Brain pericyte (primary cell): ENCODE measurements around the gene KDM1B.
"Not testable (repeated sequence)": the region's sequence is repeated elsewhere in the genome, so short reads cannot be mapped to it uniquely, and the experiment has no call there.

Experiments
- DNase-seq: peaks from one replicate; pipeline ENCODE4 v3.0.0-alpha.2; 2012; ENCODE audit warnings: low read depth, low spot score

KDM1B gene

DNA sequence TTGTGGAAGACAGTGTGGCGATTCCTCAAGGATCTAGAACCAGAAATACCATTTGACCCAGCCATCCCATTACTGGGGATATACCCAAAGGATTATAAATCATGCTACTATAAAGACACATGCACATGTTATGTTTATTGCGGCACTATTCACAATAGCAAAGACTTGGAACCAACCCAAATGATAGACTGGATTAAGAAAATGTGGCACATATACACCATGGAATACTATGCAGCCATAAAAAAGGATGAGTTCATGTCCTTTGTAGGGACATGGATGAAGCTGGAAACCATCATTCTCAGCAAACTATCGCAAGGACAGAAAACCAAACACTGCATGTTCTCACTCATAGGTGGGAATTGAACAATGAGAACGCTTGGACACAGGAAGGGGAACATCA is 78.5 kb downstream of the KDM1B start:
- DNase-seq = not testable (repeated sequence)

- no peak for DNase-seq
These were observed 79.3 kb downstream of the KDM1B start for GRCh38 chr6:18234564-18234963.

GRCh38 chr6:18235524-18235923 is 80.3 kb downstream of the KDM1B start:
- DNase-seq = no peak

DNA sequence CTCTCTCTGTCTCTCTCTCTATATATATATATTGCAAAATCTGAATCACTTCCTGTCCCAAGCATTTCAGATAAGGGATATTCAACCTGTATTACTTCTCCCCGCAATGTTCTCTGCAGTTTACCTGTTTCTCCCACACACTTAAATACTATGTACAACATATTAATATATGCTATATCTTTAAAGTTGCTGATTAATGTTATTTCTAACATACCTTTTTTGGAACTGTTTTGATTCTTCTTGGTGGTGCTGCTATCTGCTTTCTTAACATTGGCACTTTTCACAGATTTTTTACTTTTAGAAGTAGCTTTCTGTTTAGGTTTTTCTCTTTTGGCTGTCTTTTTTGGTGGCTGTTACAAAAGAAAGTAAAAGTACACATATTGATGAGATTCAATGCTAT is 81.9 kb downstream of the KDM1B start:
- no peak for DNase-seq

GRCh38 chr6:18240230-18240629 is 85.0 kb downstream of the KDM1B start:
- no peak for DNase-seq

- DNase-seq = no peak
These were observed 86.2 kb downstream of the KDM1B start for GRCh38 chr6:18241208-18242038.

GRCh38 chr6:18242062-18242851 is 87.0 kb downstream of the KDM1B start:
- no peak for DNase-seq

DNA sequence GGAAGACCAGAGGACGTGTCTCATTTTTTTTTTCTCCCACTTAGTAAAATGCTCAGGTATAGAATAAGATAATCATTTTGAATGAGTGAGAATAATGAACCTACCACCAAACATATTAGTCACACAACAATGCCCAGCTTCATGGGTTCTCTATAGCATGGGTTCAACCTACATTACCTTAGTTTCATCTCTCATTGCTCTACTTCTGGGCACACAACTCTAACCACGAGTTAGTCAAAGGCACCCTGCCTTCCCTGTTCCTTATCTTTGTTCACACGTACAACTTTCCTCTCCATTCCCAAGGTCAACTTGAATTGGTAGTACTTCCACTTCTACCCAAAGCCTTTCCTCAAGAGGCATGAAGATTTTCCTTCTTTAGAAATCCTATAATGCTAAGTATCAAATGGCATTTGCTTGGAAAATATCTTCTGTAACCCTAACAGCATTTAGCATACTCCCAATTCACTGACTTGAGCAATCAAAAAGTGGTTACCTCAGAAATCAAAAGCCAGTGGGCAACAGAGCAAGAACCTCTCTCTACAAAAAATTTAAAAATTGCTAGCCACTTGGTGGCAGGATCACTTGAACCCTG is 88.2 kb downstream of the KDM1B start:
- no peak for DNase-seq

- DNase-seq = no peak
These were observed 89.0 kb downstream of the KDM1B start for GRCh38 chr6:18244251-18244650.

GRCh38 chr6:18245079-18245478 is 89.9 kb downstream of the KDM1B start:
- DNase-seq = no peak

- no peak for DNase-seq
These were observed 90.4 kb downstream of the KDM1B start for GRCh38 chr6:18245642-18246041.

- DNase-seq = no peak
These were observed 91.0 kb downstream of the KDM1B start for GRCh38 chr6:18246205-18246604.

- DNase-seq = no peak
These were observed 91.8 kb downstream of the KDM1B start for GRCh38 chr6:18247002-18247401.

DNA sequence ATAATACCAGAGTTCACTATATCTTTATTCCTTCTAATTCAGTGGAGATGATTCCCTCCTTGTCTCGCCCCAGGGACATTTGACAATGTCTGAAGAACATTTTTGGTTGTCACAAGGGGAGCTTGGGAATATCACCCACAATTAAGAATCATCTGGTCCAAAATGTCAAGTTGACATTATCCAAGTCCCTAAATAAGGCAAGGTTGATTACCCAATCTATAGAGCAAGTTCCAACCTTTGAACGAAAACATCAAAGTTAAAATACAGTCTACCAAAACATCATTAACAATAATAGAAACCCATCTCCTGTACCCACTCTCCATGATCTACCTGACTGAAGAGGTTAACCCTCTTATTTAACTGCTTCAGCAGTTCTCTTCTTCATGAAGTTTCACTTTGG is 93.5 kb downstream of the KDM1B start:
- no peak for DNase-seq

DNA sequence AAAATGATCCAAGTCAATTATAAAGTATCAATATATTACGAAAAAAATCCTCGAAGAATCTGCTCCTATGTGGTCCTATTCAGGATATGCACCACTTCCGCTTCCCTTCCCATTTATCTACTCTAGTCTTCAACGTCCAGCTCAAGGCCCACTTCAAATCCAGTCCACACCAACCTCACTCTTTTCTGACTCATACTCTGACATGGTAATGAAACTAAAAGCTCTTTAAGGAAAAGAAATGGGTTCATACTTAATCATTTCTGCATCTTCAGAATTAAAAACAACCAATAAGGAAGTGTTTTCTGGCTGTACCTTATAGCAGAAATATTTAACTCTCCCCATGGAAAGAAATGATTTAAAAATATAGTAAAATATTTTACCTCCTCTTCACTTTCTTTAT is 94.0 kb downstream of the KDM1B start:
- no peak for DNase-seq

- DNase-seq = no peak
These were observed 98.4 kb downstream of the KDM1B start for GRCh38 chr6:18253635-18254034.

DNA sequence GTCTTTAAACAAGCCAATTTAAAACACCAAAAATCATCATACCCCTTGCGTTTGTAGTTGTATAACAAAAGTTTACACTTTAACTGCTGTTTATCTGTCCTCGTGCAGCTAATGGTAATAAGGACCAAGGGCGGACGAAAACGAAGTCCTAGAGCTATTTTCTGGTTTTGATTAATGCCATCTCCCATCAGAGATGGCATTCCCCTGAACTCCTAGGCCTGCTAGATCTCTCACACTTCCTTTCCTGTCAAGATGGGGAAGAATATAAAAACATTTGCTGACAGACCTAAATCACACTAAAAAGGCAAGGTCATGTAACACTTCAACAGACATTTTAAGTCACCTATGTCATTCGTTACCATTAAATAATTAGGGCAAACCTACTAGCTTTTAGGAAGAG is 99.6 kb downstream of the KDM1B start:
- DNase-seq = no peak

GRCh38 chr6:18259675-18260447 is 104.6 kb downstream of the KDM1B start:
- DNase-seq = no peak

- no peak for DNase-seq
These were observed 105.4 kb downstream of the KDM1B start for GRCh38 chr6:18260448-18261106.

DNA sequence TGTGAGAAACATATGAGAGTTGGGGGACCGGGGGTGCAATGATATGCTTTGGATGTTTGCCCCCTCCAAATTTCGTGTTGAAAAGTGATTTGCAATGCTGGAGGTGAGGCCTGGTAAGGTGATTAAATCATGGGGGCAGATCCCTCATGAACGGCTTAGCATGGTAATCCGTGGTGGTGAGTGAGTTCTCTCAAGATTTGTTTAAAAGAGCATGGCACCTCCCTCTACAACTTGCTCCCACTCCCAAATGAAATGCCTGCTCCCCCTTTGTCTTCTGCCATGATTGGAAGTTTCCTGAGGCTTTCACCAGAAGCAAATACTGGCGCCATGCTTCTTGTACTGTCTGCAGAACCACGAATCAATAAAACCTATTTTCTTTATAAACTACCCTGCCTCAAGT is 106.7 kb downstream of the KDM1B start:
- no peak for DNase-seq

DNA sequence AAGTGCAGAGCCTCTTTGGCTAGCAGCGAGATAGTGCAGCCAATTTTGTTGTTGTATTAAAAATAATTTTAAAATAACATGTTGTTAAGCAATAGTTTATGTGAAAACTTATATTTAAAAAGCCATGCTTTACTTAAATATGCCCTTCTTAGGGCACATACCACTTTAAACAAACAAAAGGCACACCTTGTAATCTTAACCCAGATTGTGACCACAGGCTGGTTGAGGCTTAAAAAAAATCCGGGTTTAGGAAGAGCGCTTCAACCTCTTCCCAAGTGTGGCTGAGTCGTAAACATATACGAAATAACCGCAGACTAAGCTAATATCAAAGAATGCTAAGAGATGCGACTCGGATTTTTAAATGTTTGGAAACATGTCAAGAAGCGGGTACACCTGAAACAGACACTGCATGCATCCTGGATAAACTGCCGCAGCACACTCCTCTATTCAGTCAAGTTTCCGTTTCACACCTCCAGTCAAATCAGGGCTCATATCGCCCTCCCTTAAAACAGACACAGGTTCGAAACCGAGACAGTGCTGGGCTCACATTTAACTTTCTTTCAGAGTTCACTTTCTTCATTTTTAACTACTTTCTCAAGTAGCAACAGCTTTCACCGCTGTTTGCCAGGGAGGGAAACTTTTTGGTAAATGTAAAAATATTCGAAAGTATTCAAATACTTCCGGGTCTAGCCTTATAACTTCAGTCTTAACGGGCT is 107.6 kb downstream of the KDM1B start:
- no peak for DNase-seq
